ENCODE data around the gene NUP210L. TPM values are rescaled to one million over a fixed set of nuclear protein-coding genes. Genes with fewer than 3 reads are reported as not detected.

NUP210L gene
- total RNA-seq, 2 donors from 2014 or later = 0.07 to 0.11 TPM

- Histone ChIP-seq H3K27ac (ENCODE audit: low read depth, low read length) (no peak overlapping the region), H3K4me3 (ENCODE audit: low read length) (no peak overlapping the region), H3K9ac (ENCODE audit: extremely low read depth, low read length, poor library complexity, severe bottlenecking) (no peak overlapping the region), H3K9me3 (ENCODE audit: control insufficient read depth, low read length) (no peaks in the 10 kb centered on the region), H3K4me1 (ENCODE audit: control insufficient read depth, insufficient read depth, low read length) (peaks cover 5% of the 10 kb centered on the region), H3K36me3 (ENCODE audit: control insufficient read depth, insufficient read depth, low read length) (peaks cover 64% of the 10 kb centered on the region), H3K27me3 (ENCODE audit: control insufficient read depth, insufficient read depth, low read length, poor library complexity, severe bottlenecking) (no peaks in the 10 kb centered on the region)
- DNase-seq = no peak
- peaks cover 42% of the 10 kb centered on the region for H3K4me1 Mint-ChIP-seq
- peak overlapping the region; percentile 16 for H3K27ac Mint-ChIP-seq
- no peak for TF ChIP-seq CTCF (conservative IDR thresholded peaks at IDR 0.05)
- 95 to 100% methylated on average over 1 to 2 of the region's 2 CpGs for WGBS, 2 experiments (ENCODE audit: insufficient coverage in 1 of 2, insufficient read length in 1 of 2)
- H3K36me3 Mint-ChIP-seq (ENCODE audit: low read depth) = peaks cover 64% of the 10 kb centered on the region
- H3K4me3 Mint-ChIP-seq = no peak overlapping the region
- H3K27me3 Mint-ChIP-seq (ENCODE audit: insufficient read depth) = no peaks in the 10 kb centered on the region
- H3K9me3 Mint-ChIP-seq = no peaks in the 10 kb centered on the region
Measured at GRCh38 chr1:154176337-154176736, 21.5 kb upstream of the NUP210L start.

GRCh38 chr1:154174654-154175053 is 19.8 kb upstream of the NUP210L start:
- 95 to 100% methylated on average over 2 to 4 of the region's 4 CpGs for WGBS, 2 experiments (ENCODE audit: insufficient coverage in 1 of 2, insufficient read length in 1 of 2)
- Histone ChIP-seq H3K9ac (ENCODE audit: extremely low read depth, low read length, poor library complexity, severe bottlenecking) (no peak overlapping the region), H3K4me1 (ENCODE audit: control insufficient read depth, insufficient read depth, low read length) (peaks cover 5% of the 10 kb centered on the region), H3K27ac (ENCODE audit: low read depth, low read length) (no peak overlapping the region), H3K36me3 (ENCODE audit: control insufficient read depth, insufficient read depth, low read length) (peaks cover 80% of the 10 kb centered on the region), H3K4me3 (ENCODE audit: low read length) (no peak overlapping the region), H3K9me3 (ENCODE audit: control insufficient read depth, low read length) (no peaks in the 10 kb centered on the region), H3K27me3 (ENCODE audit: control insufficient read depth, insufficient read depth, low read length, poor library complexity, severe bottlenecking) (no peaks in the 10 kb centered on the region)
- Mint-ChIP-seq H3K4me1 (peaks cover 26% of the 10 kb centered on the region), H3K9me3 (no peaks in the 10 kb centered on the region), H3K4me3 (no peak overlapping the region), H3K27me3 (ENCODE audit: insufficient read depth) (no peaks in the 10 kb centered on the region), H3K36me3 (ENCODE audit: low read depth) (peaks cover 74% of the 10 kb centered on the region), H3K27ac (no peak overlapping the region)
- no peak for DNase-seq
- no peak for TF ChIP-seq CTCF (conservative IDR thresholded peaks at IDR 0.05)

- WGBS, 2 experiments (ENCODE audit: insufficient coverage in 1 of 2, insufficient read length in 1 of 2) = 94 to 96% methylated on average over 5 of the region's 5 CpGs
- Mint-ChIP-seq H3K27me3 (ENCODE audit: insufficient read depth) (no peaks in the 10 kb centered on the region), H3K4me1 (no peaks in the 10 kb centered on the region), H3K36me3 (ENCODE audit: low read depth) (peaks cover 83% of the 10 kb centered on the region), H3K27ac (peak overlapping the region; percentile 16), H3K4me3 (no peak overlapping the region), H3K9me3 (no peaks in the 10 kb centered on the region)
- Histone ChIP-seq H3K27ac (ENCODE audit: low read depth, low read length) (no peak overlapping the region), H3K36me3 (ENCODE audit: control insufficient read depth, insufficient read depth, low read length) (peaks cover 87% of the 10 kb centered on the region), H3K4me1 (ENCODE audit: control insufficient read depth, insufficient read depth, low read length) (no peaks in the 10 kb centered on the region), H3K9ac (ENCODE audit: extremely low read depth, low read length, poor library complexity, severe bottlenecking) (no peak overlapping the region), H3K4me3 (ENCODE audit: low read length) (no peak overlapping the region), H3K27me3 (ENCODE audit: control insufficient read depth, insufficient read depth, low read length, poor library complexity, severe bottlenecking) (no peaks in the 10 kb centered on the region), H3K9me3 (ENCODE audit: control insufficient read depth, low read length) (no peaks in the 10 kb centered on the region)
- DNase-seq = no peak
- no peak for TF ChIP-seq CTCF (conservative IDR thresholded peaks at IDR 0.05)
Measured at GRCh38 chr1:154171880-154172279, 17.0 kb upstream of the NUP210L start.

All from endodermal cell (in vitro differentiated cells).